Small intestine (tissue), 7 donors: ENCODE data around the gene WTAP. TPM values are rescaled to one million over a fixed set of nuclear protein-coding genes. Genes with fewer than 3 reads are reported as not detected.

Source experiments
- DNase-seq, 2 donors: peaks; one replicate each; pipeline versions ENCODE4 v3.0.0 to v3.0.0-alpha.2; 2013
- FAIRE-seq: peaks from 2 replicates; lab custom pipeline; 2012; peaks lifted over from hg19 to GRCh38; lab: Jason Lieb, UNC
- H3K27ac ChIP-seq, 3 donors: one replicate each; pipeline ENCODE4 v1.5.1; 2013; ENCODE audit warnings: low read length in 2 of 3, mild to moderate bottlenecking in 2 of 3, control low read depth in 1 of 3, inconsistent platforms in 1 of 3, low read depth in 1 of 3, moderate library complexity in 1 of 3
- H3K27me3 ChIP-seq, 3 donors: one replicate each; pipeline ENCODE4 v1.6.1; 2013; ENCODE audit warnings: low read length in 3 of 3, inconsistent platforms in 1 of 3; ENCODE audit not compliant: control insufficient read depth in 3 of 3, insufficient read depth in 3 of 3
- H3K36me3 ChIP-seq, 3 donors: one replicate each; pipeline ENCODE4 v1.6.1; 2013; ENCODE audit warnings: low read length in 3 of 3, inconsistent platforms in 1 of 3, low read depth in 1 of 3, mild to moderate bottlenecking in 1 of 3, moderate library complexity in 1 of 3; ENCODE audit not compliant: control insufficient read depth in 3 of 3, insufficient read depth in 2 of 3
- H3K4me1 ChIP-seq, 3 donors: one replicate each; pipeline ENCODE4 v1.6.1; 2013; ENCODE audit warnings: low read length in 2 of 3, inconsistent platforms in 1 of 3, low read depth in 1 of 3, mild to moderate bottlenecking in 1 of 3, moderate library complexity in 1 of 3; ENCODE audit not compliant: control insufficient read depth in 3 of 3, insufficient read depth in 2 of 3
- H3K4me3 ChIP-seq, 3 donors: one replicate each; pipeline ENCODE4 v1.5.1; 2013; ENCODE audit warnings: low read length in 3 of 3, control low read depth in 1 of 3, inconsistent platforms in 1 of 3, low read depth in 1 of 3, mild to moderate bottlenecking in 1 of 3, moderate library complexity in 1 of 3
- H3K9me3 ChIP-seq, 2 donors: one replicate each; pipeline ENCODE4 v1.6.1; 2013; ENCODE audit warnings: low read depth in 1 of 2, low read length in 1 of 2; ENCODE audit not compliant: control insufficient read depth in 2 of 2, insufficient read depth in 1 of 2
- WGBS, 3 donors: extraction: QIAGEN DNeasy Blood & Tissue Kit; methylation state at CpG; one replicate each; pipeline ENCODE4 v1.1.7; 2013; 5-methylcytosine and 5-hydroxymethylcytosine counted together
- polyA plus RNA-seq, 4 donors: library from polyadenylated mRNA; stranded (reverse) in 3 of 4; unstranded in 1 of 4; fragments of 200-250 nt in 3 of 4; fragments of 120-200 nt in 1 of 4; gene quantifications; one replicate each; pipeline versions ENCODE4 v1.2.1 to v1.2.3, GENCODE V29; 2013
- donor health status: healthy with polysubstance abuse.
- donor health status: control.
- donor health status: control.
- donor health status: Bipolar disorder and iron deficiency.
- donor health status: healthy.

The WTAP gene
- polyA plus RNA-seq, 4 donors: 57.6 to 102 (median 76.7) TPM

GRCh38 chr6:159691133-159691962, 36.0 kb upstream of the WTAP start:
- Histone ChIP-seq H3K36me3 (peaks cover 5 to 31% (median 5%) of the 10 kb centered on the region in 3 donors), H3K9me3 (no peaks in the 10 kb centered on the region), H3K27ac (peak overlapping the region; percentile 94 to 99 (median 98)), H3K4me3 (peak overlapping the region; percentile 83 to 92 (median 89)), H3K27me3 (no peaks in the 10 kb centered on the region), H3K4me1 (peaks cover 5 to 13% (median 9%) of the 10 kb centered on the region in 3 donors)
- WGBS, 3 donors: 3 to 10% (median 4%) methylated on average over 11 of the region's 11 CpGs
- FAIRE-seq (peak; percentile 73), DNase-seq (peak; percentile 81 to 87)

GRCh38 chr6:159691963-159692287, 35.4 kb upstream of the WTAP start:
- DNase-seq (peak; percentile 16 to 46), FAIRE-seq (no peak)
- Histone ChIP-seq H3K27me3 (no peaks in the 10 kb centered on the region), H3K27ac (peak overlapping the region; percentile 94 to 99 (median 98)), H3K36me3 (peaks cover 3 to 29% (median 4%) of the 10 kb centered on the region in 3 donors), H3K4me1 (peaks cover 5 to 13% (median 9%) of the 10 kb centered on the region in 3 donors), H3K9me3 (no peaks in the 10 kb centered on the region), H3K4me3 (peak overlapping the region; percentile 83 to 92 (median 89))
- 14 to 34% (median 16%) methylated on average over 7 of the region's 7 CpGs for WGBS, 3 donors

GRCh38 chr6:159692303-159693127, 34.8 kb upstream of the WTAP start:
- Histone ChIP-seq H3K4me3 (peak overlapping the region; percentile 83 to 92 (median 89)), H3K27me3 (no peaks in the 10 kb centered on the region), H3K4me1 (peaks cover 5 to 13% (median 9%) of the 10 kb centered on the region in 3 donors), H3K36me3 (peaks cover 3 to 24% (median 4%) of the 10 kb centered on the region in 3 donors), H3K27ac (peak overlapping the region; percentile 94 to 99 (median 98)), H3K9me3 (no peaks in the 10 kb centered on the region)
- FAIRE-seq: no peak
- peak; percentile 68 to 80 for DNase-seq
- WGBS, 3 donors: 0 to 2% (median 1%) methylated on average over 45 to 66 of the region's 66 CpGs

- peaks cover 5 to 13% (median 9%) of the 10 kb centered on the region in 3 donors for H3K4me1 ChIP-seq
- FAIRE-seq (no peak), DNase-seq (peak; percentile 93 to 95)
- peak within 1 kb of the TSS; percentile 83 to 92 (median 89) for H3K4me3 ChIP-seq
- H3K36me3 ChIP-seq: peaks cover 3 to 20% (median 4%) of the 10 kb centered on the region in 3 donors
- H3K27ac ChIP-seq: peak within 1 kb of the TSS; percentile 94 to 99 (median 98)
- H3K9me3 ChIP-seq: no peaks in the 10 kb centered on the region
- 0 to 1% (median 0%) methylated on average over 38 to 74 of the region's 74 CpGs for WGBS, 3 donors
- no peaks in the 10 kb centered on the region for H3K27me3 ChIP-seq
Observed at GRCh38 chr6:159693128-159693893, 34.0 kb upstream of the WTAP start, which contains the start of gene SOD2. TSS of gene SOD2 (minus strand) at chr6:159693241. CDS start at chr6:159693167, 74 bp downstream.

- Histone ChIP-seq H3K4me1 (peaks cover 5 to 13% (median 12%) of the 10 kb centered on the region in 3 donors), H3K27me3 (no peaks in the 10 kb centered on the region), H3K36me3 (peaks cover 0 to 15% (median 3%) of the 10 kb centered on the region in 3 donors), H3K4me3 (peak overlapping the region; percentile 83 to 92 (median 89)), H3K27ac (peak overlapping the region; percentile 94 to 99 (median 98)), H3K9me3 (no peaks in the 10 kb centered on the region)
- DNase-seq (peak; percentile 51 to 66), FAIRE-seq (no peak)
- WGBS, 3 donors: 5 to 14% (median 10%) methylated on average over 14 of the region's 14 CpGs
Observed at GRCh38 chr6:159693894-159694545, 33.3 kb upstream of the WTAP start.

DNA sequence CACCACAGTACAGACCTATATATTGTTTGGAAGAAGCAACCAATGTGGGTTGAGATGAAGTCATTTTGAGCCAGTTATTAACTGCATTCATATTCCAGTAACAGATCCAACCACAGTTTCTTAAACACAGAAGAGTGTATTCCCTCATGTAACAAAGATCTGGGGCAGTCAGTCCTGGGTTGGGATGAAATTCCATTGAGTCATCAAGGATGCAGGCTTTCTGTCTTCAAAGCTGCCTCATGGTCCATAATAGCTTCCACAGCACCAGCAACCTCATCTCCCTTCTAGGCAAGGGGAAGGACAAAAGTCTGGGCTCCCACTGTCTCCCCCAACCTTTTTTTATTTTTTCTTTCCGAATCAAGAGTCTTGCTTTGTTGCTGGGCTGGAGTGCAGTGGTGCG, 31.3 kb upstream of the WTAP start:
- Histone ChIP-seq H3K27ac (no peak overlapping the region), H3K9me3 (no peaks in the 10 kb centered on the region), H3K4me1 (peaks cover 5 to 16% (median 13%) of the 10 kb centered on the region in 3 donors), H3K4me3 (no peak overlapping the region), H3K36me3 (peaks cover 0 to 6% (median 0%) of the 10 kb centered on the region in 3 donors), H3K27me3 (no peaks in the 10 kb centered on the region)
- DNase-seq (no peak), FAIRE-seq (no peak)
- WGBS, 3 donors: 86 to 96% (median 93%) methylated on average over 2 of the region's 2 CpGs

- H3K4me1 ChIP-seq: peaks cover 0 to 7% (median 0%) of the 10 kb centered on the region in 3 donors
- H3K9me3 ChIP-seq: peaks cover 0 to 10% of the 10 kb centered on the region in 2 donors
- peaks cover 0 to 6% (median 0%) of the 10 kb centered on the region in 3 donors for H3K36me3 ChIP-seq
- WGBS, 3 donors: 45 to 50% (median 50%) methylated on average over 1 of the region's 1 CpG
- DNase-seq: no peak
- peak overlapping the region in 2 of 3 donors; percentile 7 to 89 for H3K27ac ChIP-seq
- H3K4me3 ChIP-seq: no peak overlapping the region
- H3K27me3 ChIP-seq: no peaks in the 10 kb centered on the region
- FAIRE-seq: no peak
Observed at GRCh38 chr6:159700970-159701369, 26.3 kb upstream of the WTAP start.
